GM21423 (cell line): ENCODE data around the gene GABRP.
"Not testable (repeated sequence)": the region's sequence is repeated elsewhere in the genome, so short reads cannot be mapped to it uniquely, and the experiment has no call there.

Experiments used
- ATAC-seq: cut with Tn5 transposase; IDR thresholded peaks from one replicate; pipeline ENCODE4 v1.9.1; 2021; ENCODE audit warnings: mild to moderate bottlenecking, moderate library complexity; ENCODE audit not compliant: unreplicated experiment

GABRP gene

GRCh38 chr5:170783498-170784247 lies at the start of gene GABRP:
TSS of gene GABRP (plus strand) at chr5:170783725. CDS start at chr5:170788616, 4,891 bp downstream.
- ATAC-seq, result no peak

- no peak for ATAC-seq
These were observed 46.6 kb upstream of the GABRP start for GRCh38 chr5:170736966-170737365.

DNA sequence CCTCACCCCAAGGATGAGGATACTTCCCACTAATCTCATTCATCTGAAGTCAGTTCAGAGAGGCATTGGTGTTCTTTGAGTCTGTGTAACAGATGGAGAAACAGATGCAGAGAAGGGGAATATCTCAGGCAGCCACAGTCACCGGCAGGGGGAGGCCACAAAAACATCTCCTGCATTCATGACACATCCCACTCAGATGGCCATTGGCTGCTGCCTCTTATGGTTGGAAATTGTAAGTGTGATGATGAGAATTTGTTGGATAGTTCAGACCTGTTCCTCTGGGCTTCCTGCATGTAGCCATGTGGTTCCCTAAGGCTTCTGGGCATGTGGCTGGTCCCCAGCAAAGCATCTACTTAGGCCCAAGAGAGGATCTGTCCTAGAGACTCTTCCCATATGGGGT lies 45.9 kb upstream of the GABRP start:
- ATAC-seq, result no peak

- ATAC-seq, result no peak
These were observed 44.7 kb upstream of the GABRP start for GRCh38 chr5:170738840-170739239.

- ATAC-seq, result no peak
These were observed 44.1 kb upstream of the GABRP start for GRCh38 chr5:170739446-170739845.

DNA sequence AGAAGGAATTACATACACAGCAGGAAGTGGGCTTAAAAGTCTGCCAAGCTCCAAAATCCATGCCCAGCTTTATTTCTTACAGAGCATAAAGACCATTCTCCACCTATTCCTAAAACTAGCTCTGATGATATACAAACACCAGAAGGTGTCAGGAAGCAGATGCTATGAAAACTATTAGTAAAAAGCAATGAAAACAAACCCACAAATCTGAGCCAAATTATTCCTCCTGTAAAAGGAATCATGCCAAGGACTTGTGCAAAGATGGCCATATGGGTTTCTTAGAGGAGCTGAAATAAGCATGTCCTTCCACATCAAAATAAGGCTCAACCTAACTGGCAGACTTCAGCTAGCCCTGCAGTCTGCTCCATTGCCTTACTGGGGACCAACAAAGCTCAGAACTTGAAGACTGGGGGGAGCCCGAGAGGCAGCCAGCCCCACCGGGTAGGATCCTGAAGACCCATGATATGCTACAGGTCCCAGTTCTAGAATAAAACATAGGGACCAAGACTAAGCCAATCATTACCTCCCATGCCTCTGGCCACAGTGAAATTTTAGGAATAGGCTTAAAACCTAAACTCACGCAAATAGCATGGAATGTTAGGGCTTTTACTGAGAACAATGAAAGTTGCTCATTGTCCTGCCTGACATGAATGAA lies 42.8 kb upstream of the GABRP start:
- ATAC-seq, result no peak

- no peak for ATAC-seq
These were observed 41.7 kb upstream of the GABRP start for GRCh38 chr5:170741801-170742200.

- no peak for ATAC-seq
These were observed 39.7 kb upstream of the GABRP start for GRCh38 chr5:170743876-170744212.

- ATAC-seq, result no peak
These were observed 37.9 kb upstream of the GABRP start for GRCh38 chr5:170745481-170746071.

DNA sequence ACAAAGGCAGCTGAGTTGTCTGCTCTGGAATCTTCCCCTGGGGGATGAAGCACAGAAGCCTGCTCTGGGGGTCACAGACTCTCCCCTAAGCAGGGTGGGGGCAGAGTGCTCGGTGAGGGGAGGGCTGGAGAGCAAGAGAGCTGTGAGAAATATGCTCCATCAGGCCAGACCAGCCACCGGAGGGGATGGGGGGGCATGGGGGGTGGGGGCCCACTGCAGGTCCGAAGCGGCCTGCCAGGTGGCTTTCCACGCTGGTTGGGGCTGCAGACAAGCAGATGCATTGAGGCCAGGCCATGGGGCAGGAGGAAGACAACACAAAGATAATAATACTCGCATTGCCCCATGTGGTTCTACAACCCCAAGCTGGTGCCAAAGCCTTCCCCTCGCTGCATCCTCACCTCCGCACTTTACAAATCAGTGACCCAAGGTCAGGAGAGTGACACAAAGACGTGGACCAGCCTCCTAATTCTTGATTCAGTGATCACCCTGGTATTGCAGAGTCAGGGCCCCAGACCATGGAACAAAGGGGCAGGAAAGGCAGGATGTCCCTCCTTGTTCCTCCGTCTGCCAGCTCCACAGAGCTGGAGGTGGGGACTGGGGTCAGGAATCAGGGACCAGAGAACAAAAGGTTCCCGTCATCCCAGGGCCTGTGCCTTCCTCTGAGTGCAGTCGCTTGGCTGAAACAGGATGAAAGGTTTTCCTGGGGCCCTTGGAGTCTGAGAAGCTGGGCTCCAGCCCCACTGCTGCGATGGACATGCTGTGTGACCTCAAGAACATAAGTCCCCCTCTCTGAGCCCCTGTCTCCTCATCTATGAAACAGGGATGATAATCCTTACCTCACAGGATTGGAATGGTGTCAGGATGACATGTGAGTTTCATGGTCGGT lies 37.2 kb upstream of the GABRP start:
- no peak for ATAC-seq

DNA sequence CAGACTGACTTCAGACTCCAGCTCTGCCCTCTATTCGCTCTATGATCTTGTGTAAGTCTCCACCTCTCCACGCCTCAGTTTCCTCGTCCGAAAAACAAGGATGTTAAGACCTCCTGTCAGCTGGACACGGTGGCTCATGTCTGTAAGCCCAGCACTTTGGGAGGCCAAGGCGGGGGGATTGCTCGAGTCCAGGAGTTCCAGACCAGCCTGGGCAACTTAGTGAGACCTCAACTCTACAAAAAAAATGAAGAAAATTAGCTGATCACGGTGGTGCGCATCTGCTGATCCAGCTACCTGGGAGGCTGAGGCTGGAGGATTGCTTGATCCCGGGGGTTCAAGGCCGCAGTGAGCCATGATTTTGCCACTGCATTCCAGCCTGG lies 36.6 kb upstream of the GABRP start:
- no peak for ATAC-seq

DNA sequence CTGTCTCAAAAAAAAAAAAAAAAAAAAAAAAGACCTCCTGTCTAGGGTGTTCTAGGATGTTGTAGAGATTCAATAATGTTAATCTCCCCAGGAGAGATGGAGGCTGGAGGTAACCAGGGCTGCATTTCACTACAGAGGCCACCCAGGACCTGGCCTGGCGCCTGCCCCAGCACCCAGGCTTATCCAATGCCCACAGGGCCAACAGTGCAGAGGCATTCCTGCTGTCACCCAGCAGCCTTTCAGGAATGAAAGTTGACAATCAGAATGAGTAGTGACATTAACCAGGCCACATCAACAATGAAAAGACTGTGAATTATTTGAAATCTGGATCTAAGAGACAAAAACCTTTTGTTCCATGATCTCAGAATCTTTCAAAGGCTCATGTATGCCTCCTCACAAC lies 36.2 kb upstream of the GABRP start:
- no peak for ATAC-seq

GRCh38 chr5:170747851-170748250 lies 35.7 kb upstream of the GABRP start:
- no peak for ATAC-seq

DNA sequence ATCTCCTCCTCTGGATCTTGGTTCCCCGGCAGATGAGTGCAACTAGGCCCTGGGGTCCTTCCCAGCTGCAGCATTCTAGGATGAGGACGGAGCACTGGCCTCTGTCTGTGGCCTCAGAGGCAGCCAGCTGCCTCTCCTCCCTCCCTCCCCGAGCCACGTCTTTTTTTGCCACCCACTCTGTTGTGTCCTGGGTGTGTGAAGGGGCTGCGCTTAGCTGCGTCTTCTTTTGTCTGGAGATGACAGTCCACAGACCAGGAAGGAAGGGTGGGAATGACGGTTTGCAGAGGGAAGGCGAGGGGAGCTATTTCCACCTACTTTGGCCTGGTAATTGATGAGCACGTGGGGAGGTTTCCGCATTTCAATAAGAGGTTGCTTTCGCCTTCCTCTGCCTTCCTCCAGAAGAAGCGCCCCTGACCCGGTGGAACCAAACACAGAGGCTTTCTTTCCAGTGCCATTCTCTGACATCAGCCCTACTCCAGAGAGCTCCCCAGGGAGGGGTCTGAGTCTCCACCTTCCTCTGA lies 34.5 kb upstream of the GABRP start:
- no peak for ATAC-seq

DNA sequence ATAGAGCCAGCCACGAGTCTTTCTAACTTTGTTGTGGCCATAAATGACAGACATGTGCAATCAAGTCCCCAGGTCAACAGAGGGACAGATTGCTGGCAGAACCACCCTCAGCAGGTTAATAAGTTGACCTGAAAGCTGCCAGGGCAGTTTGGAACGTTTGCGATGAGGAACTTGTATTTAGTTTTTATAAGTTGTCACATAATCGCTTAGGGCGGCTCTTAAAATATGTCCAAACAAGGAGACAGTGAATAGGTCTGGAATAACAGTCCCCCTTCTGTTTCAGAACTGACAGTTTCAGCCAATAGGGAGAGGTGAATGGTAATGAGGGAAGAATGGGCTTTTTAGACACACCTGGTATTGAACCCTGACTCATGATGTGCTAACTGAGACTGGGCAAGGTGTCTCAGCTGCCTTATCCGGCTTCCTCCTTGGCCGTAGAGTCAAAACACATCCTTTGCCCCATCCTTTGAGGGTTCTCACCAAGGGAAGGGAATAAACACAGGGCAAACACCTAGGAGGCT lies 33.6 kb upstream of the GABRP start:
- no peak for ATAC-seq

DNA sequence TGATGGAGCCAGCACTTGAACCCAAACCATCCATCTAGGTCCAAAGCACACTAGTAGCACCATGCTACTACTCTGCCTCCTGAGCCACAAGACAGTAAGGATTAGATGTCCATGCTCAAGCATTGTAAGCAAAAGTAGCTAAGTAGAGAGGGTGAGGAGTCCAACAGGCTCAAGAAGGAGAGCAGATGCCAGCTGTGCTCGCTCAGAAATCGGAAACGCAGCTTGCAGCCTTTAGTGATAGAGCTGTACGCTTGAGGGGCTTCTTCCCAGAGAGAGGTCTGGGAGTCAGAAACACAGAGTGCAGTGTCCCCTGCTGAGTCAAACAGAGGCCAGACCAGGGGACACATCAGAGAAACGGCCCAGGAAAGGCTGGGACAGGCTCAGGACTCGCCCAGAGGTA lies 32.7 kb upstream of the GABRP start:
- ATAC-seq, result no peak

GRCh38 chr5:170751631-170752030 lies 31.9 kb upstream of the GABRP start:
- ATAC-seq, result no peak

DNA sequence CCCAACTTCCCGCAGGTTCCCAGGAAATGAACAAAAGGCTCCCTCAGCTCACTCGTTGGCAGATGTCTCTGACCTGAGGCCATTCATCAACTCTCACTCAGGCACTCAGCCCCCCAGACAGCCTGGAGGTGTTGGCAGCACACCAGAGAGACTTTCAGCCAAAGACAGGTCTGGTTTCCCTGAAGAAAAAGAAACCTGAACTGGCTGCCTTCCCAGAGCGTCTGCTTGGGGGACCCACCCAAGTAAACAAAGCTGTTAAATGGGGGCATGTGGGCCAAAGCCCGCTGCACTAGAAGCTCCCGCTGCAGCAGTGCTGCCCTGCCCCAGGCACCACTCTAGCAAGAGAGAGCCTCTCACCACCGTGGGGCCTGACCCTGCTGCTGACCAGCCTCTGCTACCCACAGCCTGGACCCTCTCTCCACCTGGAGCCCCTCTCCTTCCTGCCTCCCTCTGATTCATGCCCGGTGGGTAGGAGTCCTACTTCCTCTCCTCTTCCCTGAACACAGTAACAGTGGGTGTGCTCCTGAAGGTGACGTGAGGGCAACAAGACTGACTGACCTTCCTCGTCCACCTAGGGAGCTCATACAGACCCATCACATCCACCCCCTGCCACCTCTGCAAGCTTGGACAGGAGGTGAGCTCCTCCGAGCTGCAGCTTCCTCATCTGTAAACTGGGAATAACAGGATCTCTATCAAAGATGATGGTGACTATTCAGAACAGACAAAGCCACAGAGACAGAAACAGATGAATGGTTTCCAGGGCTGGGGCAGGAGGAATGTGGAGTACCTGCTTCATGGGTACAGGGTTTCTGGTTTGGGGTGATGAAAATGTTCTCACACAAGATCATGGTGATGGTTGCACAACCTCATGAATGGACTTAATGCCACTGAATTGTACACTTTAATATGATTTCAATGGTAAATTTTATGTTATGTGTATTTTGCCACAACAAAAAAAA lies 31.0 kb upstream of the GABRP start:
- no peak for ATAC-seq

DNA sequence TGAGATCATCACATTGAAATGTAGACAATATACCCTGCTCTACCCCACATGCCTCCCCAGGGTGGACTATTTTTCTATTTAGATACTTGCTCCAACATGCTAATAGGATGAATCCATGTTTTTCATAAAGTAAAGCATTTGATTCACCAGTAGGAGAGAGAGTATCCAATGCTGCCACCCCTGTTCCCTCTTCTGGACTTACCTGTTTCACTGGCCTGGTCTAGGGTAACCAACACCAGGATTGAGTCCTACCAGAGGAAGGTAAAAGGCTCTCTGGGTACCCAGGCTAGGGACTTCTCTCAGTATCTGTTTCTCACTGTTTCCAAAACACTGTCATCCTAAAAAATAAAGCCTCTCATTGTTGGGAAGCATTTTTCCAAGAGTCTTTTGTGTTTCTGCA lies 30.2 kb upstream of the GABRP start:
- no peak for ATAC-seq

DNA sequence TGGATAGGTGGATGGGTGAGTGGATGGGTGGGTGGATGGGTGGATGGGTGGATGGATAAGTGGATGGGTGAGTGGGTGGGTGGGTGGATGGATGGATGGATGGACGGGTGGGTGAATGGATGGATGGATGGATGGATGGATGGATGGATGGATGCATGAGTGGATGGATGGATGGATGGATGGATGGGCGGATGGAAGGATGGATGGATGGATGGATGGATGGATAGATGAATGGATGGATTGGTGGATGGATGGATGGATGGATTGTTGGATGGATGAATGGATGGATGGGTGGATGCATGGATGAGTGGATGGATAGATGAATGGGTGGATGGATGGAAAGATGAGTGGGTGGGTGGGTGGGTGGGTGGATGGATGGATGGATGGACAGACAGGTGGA lies 29.0 kb upstream of the GABRP start:
- ATAC-seq, result not testable (repeated sequence)
